B cell (primary cell): ENCODE data around the gene BARX1. TPM values are rescaled to one million over a fixed set of nuclear protein-coding genes. Genes with fewer than 3 reads are reported as not detected.

Source experiments
- ATAC-seq: fragments of 200-7000 bp; cut with Tn5 transposase; one replicate; pipeline ENCODE4 v1.10.0; 2021; ENCODE audit warnings: low read depth, mild to moderate bottlenecking, moderate number of reproducible peaks, moderate library complexity
- CTCF ChIA-PET: fragments of 350-600 bp; sonication (Branson Sonifier 250); formaldehyde crosslinking; loops from one replicate; lab custom pipeline; 2021; ENCODE audit warnings: antibody characterized with exemption, inconsistent platforms; lab: Charles Lee
- POLR2A ChIA-PET: fragments of 350-600 bp; sonication (Branson Sonifier 250); formaldehyde crosslinking; loops from one replicate; lab custom pipeline; 2021; ENCODE audit warnings: antibody characterized with exemption; lab: Charles Lee
- DNase-seq: peaks from one replicate; pipeline ENCODE4 v3.0.0; 2013
- H2AFZ ChIP-seq: 2 replicates; pipeline ENCODE4 v1.6.1; 2012; ENCODE audit warnings: mild to moderate bottlenecking, low read depth, low read length; ENCODE audit not compliant: insufficient read depth, poor library complexity, severe bottlenecking
- H3K27ac ChIP-seq, 2 donors: 1 replicate in 1 of 2; 2 replicates in 1 of 2; pipeline ENCODE4 v1.5.1; 2012 to 2013; ENCODE audit warnings: low read length in 2 of 2, mild to moderate bottlenecking in 2 of 2, moderate library complexity in 1 of 2
- H3K27me3 ChIP-seq, 4 experiments: fragments of 200-600 bp in 1 of 4; sonication (generic) in 1 of 4; replicated peaks in 1 of 4; 1 replicate in 2 of 4; 2 replicates in 2 of 4; pipeline versions ENCODE4 v1.6.1 to v1.7.0; 2013 to 2016; ENCODE audit warnings: low read length in 3 of 4, mild to moderate bottlenecking in 2 of 4, mixed read lengths in 1 of 4, moderate library complexity in 1 of 4; ENCODE audit not compliant: insufficient read depth in 4 of 4, control insufficient read depth in 3 of 4; ENCODE audit errors: control extremely low read depth in 1 of 4
- H3K36me3 ChIP-seq, 2 experiments: replicated peaks in 1 of 2; 1 replicate in 1 of 2; 2 replicates in 1 of 2; pipeline versions ENCODE4 v1.6.1 to v1.7.1; 2013; ENCODE audit warnings: low read length in 1 of 2; ENCODE audit not compliant: insufficient read depth in 2 of 2, control insufficient read depth in 1 of 2; ENCODE audit errors: control extremely low read depth in 1 of 2, extremely low read depth in 1 of 2
- H3K4me1 ChIP-seq, 2 donors: fragments of 200-600 bp in 1 of 2; sonication (generic) in 1 of 2; 1 replicate in 1 of 2; 2 replicates in 1 of 2; pipeline versions ENCODE4 v1.5.1 to v1.6.1; 2013 to 2017; ENCODE audit warnings: low read length in 2 of 2; ENCODE audit not compliant: control insufficient read depth in 2 of 2, insufficient read depth in 2 of 2
- H3K4me2 ChIP-seq: replicated peaks from 2 replicates; pipeline ENCODE3; 2012; ENCODE audit warnings: mild to moderate bottlenecking, low read depth, low read length; ENCODE audit not compliant: poor library complexity, severe bottlenecking
- H3K4me3 ChIP-seq, 5 experiments: fragments of 200-600 bp in 1 of 5; sonication (generic) in 1 of 5; 1 replicate in 3 of 5; 2 replicates in 2 of 5; pipeline versions ENCODE4 v1.5.1 to v1.7.0; 2011 to 2016; ENCODE audit warnings: low read length in 4 of 5, mild to moderate bottlenecking in 4 of 5, low read depth in 2 of 5, control low read depth in 1 of 5, moderate library complexity in 1 of 5; ENCODE audit not compliant: insufficient read depth in 1 of 5; ENCODE audit errors: control extremely low read depth in 1 of 5, extremely low read depth in 1 of 5
- H3K79me2 ChIP-seq: fragments of 200-600 bp; sonication (generic); one replicate; pipeline ENCODE4 v1.6.0; 2016; ENCODE audit warnings: low read length; ENCODE audit not compliant: control insufficient read depth, insufficient read depth
- H3K9ac ChIP-seq: fragments of 200-600 bp; sonication (generic); 2 replicates; pipeline ENCODE4 v1.6.1; 2017; ENCODE audit warnings: mild to moderate bottlenecking, low read length, moderate library complexity
- H3K9me3 ChIP-seq, 3 donors: one replicate each; pipeline versions ENCODE4 v1.6.1 to v1.7.1; 2013; ENCODE audit warnings: low read length in 2 of 3; ENCODE audit not compliant: control insufficient read depth in 2 of 3, insufficient read depth in 1 of 3; ENCODE audit errors: control extremely low read depth in 1 of 3
- H4K20me1 ChIP-seq: 2 replicates; pipeline ENCODE4 v1.6.0; 2012; ENCODE audit warnings: mild to moderate bottlenecking, low read length; ENCODE audit not compliant: insufficient read depth, control insufficient read depth, poor library complexity, severe bottlenecking
- H3K27ac Mint-ChIP-seq: one replicate; pipeline ENCODE4 v1.8.0; 2021; ENCODE audit warnings: mixed read lengths
- H3K27me3 Mint-ChIP-seq: one replicate; pipeline ENCODE4 v1.8.0; 2021; ENCODE audit warnings: mixed read lengths
- H3K4me1 Mint-ChIP-seq: one replicate; pipeline ENCODE4 v1.8.0; 2021; ENCODE audit warnings: mixed read lengths
- H3K4me3 Mint-ChIP-seq: one replicate; pipeline ENCODE4 v1.8.0; 2021; ENCODE audit warnings: mixed read lengths
- H3K9me3 Mint-ChIP-seq: one replicate; pipeline ENCODE4 v1.8.0; 2022; ENCODE audit warnings: mixed read lengths; ENCODE audit not compliant: insufficient read depth
- CTCF ChIP-seq: fragments of 200-600 bp; IDR thresholded peaks from one replicate; pipeline ENCODE4 v1.8.0; 2022; ENCODE audit warnings: antibody characterized with exemption, mild to moderate bottlenecking
- EZH2 ChIP-seq: IDR thresholded peaks from 2 replicates; pipeline ENCODE4 v1.6.1; 2012; ENCODE audit warnings: borderline replicate concordance, low read depth, mild to moderate bottlenecking, moderate library complexity, low read length; ENCODE audit not compliant: insufficient read depth, poor library complexity, severe bottlenecking
- WGBS: methylation state at CpG from one replicate; pipeline ENCODE4 v1.1.5; 2013; ENCODE audit warnings: missing lambda C conversion rate; ENCODE audit not compliant: insufficient coverage; 5-methylcytosine and 5-hydroxymethylcytosine counted together
- intact Hi-C: fragments of 100-400 bp; cut with micrococcal nuclease; formaldehyde crosslinking; loops from one replicate; pipeline ENCODE4 v1.10.0; 2022
- polyA plus RNA-seq: library from polyadenylated mRNA; depleted of rRNA; stranded (reverse); fragments of >200 nt; gene quantifications from 2 replicates; pipeline ENCODE4 v1.2.3, GENCODE V29; 2012
- total RNA-seq, 2 donors: library from RNA; stranded (reverse); fragments of 120-200 nt in 1 of 2; gene quantifications; 1 replicate in 1 of 2; 2 replicates in 1 of 2; pipeline versions ENCODE4 v1.2.3 to v1.2.4, GENCODE V29; 2013 to 2022

BARX1 gene
- total and polyA plus RNA-seq, 2 donors (not counting 1 experiment from before 2014, with no cell fraction given): not detected

GRCh38 chr9:93984860-93985259 lies 29.7 kb upstream of the BARX1 start:
- H3K9me3 Mint-ChIP-seq: peaks cover 14% of the 10 kb centered on the region
- no peaks in the 10 kb centered on the region for H3K4me1 Mint-ChIP-seq
- no peak for TF ChIP-seq CTCF
- TF ChIP-seq EZH2: no peak
- no peak overlapping the region for H3K4me3 ChIP-seq
- intact Hi-C loops: no loop called here
- ATAC-seq (no peak), DNase-seq (no peak)
- peaks cover 3 to 11% (median 5%) of the 10 kb centered on the region in 3 donors for H3K9me3 ChIP-seq
- H4K20me1 ChIP-seq: no peaks in the 10 kb centered on the region
- no peak overlapping the region for H3K27ac ChIP-seq
- H3K79me2 ChIP-seq: no peaks in the 10 kb centered on the region
- H3K4me3 Mint-ChIP-seq: no peak overlapping the region
- no peak overlapping the region for H3K9ac ChIP-seq
- ChIA-PET POLR2A (no interaction called here), CTCF (no interaction called here)
- H2AFZ ChIP-seq: no peak overlapping the region
- no peaks in the 10 kb centered on the region for H3K4me1 ChIP-seq
- no peaks in the 10 kb centered on the region for H3K36me3 ChIP-seq
- no peak overlapping the region for H3K4me2 ChIP-seq
- H3K27me3 ChIP-seq: peaks cover 0 to 11% (median 2%) of the 10 kb centered on the region in 4 experiments
- WGBS: no CpG with 5 or more reads among the region's 2 CpGs
- H3K27me3 Mint-ChIP-seq: peaks cover 48% of the 10 kb centered on the region
- no peak overlapping the region for H3K27ac Mint-ChIP-seq

GRCh38 chr9:93983875-93984274 lies 28.7 kb upstream of the BARX1 start:
- peaks cover 56% of the 10 kb centered on the region for H3K27me3 Mint-ChIP-seq
- TF ChIP-seq CTCF: no peak
- TF ChIP-seq EZH2: no peak
- ATAC-seq: no peak
- Histone ChIP-seq H3K27ac (no peak overlapping the region), H3K36me3 (no peaks in the 10 kb centered on the region), H3K79me2 (no peaks in the 10 kb centered on the region), H3K9me3 (peaks cover 3 to 11% (median 5%) of the 10 kb centered on the region in 3 donors), H3K27me3 (peaks cover 0 to 10% (median 2%) of the 10 kb centered on the region in 4 experiments), H3K4me1 (no peaks in the 10 kb centered on the region), H2AFZ (no peak overlapping the region), H3K4me3 (no peak overlapping the region), H3K4me2 (no peak overlapping the region), H4K20me1 (no peaks in the 10 kb centered on the region), H3K9ac (no peak overlapping the region)
- CTCF ChIA-PET: no interaction called here
- peaks cover 14% of the 10 kb centered on the region for H3K9me3 Mint-ChIP-seq
- no peak overlapping the region for H3K4me3 Mint-ChIP-seq
- no peak for DNase-seq
- intact Hi-C loops: no loop called here
- H3K27ac Mint-ChIP-seq: no peak overlapping the region
- POLR2A ChIA-PET: no interaction called here
- H3K4me1 Mint-ChIP-seq: no peaks in the 10 kb centered on the region
